NCI-H128 (cell line): ENCODE results near the gene UMAD1.

Experiments
- DNase-seq: peaks from one replicate; lab custom pipeline; 2025; ENCODE audit not compliant: unreplicated experiment; lab: John Stamatoyannopoulos, UW

UMAD1 gene

DNA sequence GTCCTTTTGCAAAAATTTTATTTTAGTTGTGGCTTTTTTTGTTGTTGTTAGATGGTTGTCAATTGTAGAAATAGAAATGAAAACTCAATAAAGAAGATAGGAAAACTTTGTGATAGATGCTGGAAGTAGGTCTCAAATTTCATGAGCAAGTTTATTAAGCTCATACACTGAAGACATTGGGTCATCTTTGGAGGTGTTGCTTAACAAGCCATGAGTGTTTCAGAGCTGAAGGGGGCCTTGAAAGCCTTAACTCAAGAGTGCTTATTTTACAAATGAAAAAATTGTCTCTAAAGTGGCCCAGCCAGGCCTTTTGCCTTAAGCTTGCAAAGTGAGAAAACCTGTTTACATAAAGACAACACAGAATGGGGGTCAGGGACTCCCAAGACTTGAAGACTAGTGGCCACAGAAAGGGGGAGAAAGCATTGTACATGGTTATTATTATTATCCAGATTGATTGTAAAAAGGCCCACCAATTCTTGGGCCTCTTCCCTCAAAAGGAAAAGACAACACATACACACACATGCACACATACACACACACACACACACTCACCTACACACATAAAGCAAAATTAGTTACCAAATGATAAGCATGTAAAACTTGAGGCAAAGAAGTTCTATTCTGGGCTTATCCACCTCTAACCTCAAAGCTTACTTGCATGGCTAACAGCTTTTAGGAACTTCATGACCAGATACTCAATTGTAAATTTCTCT is 278.3 kb downstream of the UMAD1 start:
- no peak for DNase-seq

DNA sequence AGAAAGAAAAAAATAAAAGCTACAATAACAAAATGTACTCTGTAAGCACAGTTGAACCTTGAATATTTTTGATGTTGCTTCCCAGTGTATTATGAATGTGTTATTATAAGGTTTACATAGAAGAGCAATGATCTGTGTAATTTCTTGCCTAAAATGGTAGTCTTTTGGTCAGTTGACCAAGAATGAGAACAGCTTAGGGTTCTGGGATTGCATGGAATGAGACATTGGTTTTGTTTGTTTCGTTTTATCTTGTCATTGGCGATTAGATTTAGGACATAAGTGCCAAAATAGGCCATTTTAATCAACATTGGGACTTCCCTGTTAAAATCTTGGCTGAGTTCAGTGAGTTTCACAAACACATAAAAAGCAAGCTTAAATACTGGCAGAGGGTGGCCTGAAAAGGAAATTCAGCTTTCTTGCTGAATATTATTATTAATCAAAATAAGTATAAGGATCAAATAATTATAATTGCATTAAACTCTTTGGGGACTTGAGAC is 278.9 kb downstream of the UMAD1 start:
- no peak for DNase-seq

GRCh38 chr7:7920056-7920455 is 279.5 kb downstream of the UMAD1 start:
- DNase-seq = no peak

GRCh38 chr7:7920481-7920880 is 279.9 kb downstream of the UMAD1 start:
- no peak for DNase-seq

GRCh38 chr7:7921830-7922229 is 281.3 kb downstream of the UMAD1 start:
- DNase-seq = no peak

GRCh38 chr7:7922684-7923385 is 282.3 kb downstream of the UMAD1 start:
- no peak for DNase-seq

- DNase-seq = no peak
Measured at GRCh38 chr7:7923818-7924217, 283.3 kb downstream of the UMAD1 start.

DNA sequence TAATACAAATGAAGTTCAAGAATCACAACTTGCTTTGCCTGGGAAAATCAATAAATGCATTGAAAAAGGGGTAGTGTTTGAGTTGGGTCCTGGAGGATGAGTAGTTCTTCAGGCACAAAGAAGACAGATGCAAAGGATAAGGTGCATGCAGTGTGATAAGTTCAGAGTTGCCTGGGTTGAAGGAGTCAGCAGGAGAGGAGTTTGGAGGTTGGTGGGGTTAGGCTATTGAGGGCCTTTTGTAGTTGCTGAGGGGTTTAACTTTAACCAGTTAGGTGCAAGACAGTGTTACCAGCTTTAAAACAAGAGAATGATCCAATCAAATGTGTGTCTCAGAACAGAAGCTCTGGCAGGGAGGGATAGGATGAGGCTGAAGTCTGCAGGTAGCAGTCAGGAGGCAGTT is 283.8 kb downstream of the UMAD1 start:
- no peak for DNase-seq
